Neural progenitor cell (in vitro differentiated cells): ENCODE data around the gene LRIG2. TPM values are rescaled to one million over a fixed set of nuclear protein-coding genes. Genes with fewer than 3 reads are reported as not detected.
"Not testable (repeated sequence)": the region's sequence is repeated elsewhere in the genome, so short reads cannot be mapped to it uniquely, and the experiment has no call there.

Experiments used
- DNase-seq: peaks from one replicate; pipeline ENCODE4 v3.0.0-alpha.2; 2016; ENCODE audit warnings: low spot score
- H2AFZ ChIP-seq: fragments of 200-600 bp; sonication (generic); replicated peaks from 2 replicates; pipeline ENCODE4 v1.6.1; 2016; ENCODE audit warnings: antibody characterized with exemption
- H3F3A ChIP-seq: fragments of 200-600 bp; sonication (generic); 2 replicates; pipeline ENCODE4 v1.6.1; 2016; ENCODE audit warnings: antibody characterized with exemption, low read depth
- H3K27ac ChIP-seq: fragments of 200-600 bp; sonication (generic); 2 replicates; pipeline ENCODE4 v1.5.1; 2016; ENCODE audit warnings: mild to moderate bottlenecking
- H3K27me3 ChIP-seq: fragments of 200-600 bp; sonication (generic); 2 replicates; pipeline ENCODE4 v1.6.1; 2016; ENCODE audit warnings: mild to moderate bottlenecking, moderate library complexity
- H3K36me3 ChIP-seq: fragments of 200-600 bp; sonication (generic); 2 replicates; pipeline ENCODE4 v1.5.1; 2016
- H3K4me1 ChIP-seq: fragments of 200-600 bp; sonication (generic); 2 replicates; pipeline ENCODE4 v1.6.1; 2016; ENCODE audit warnings: mixed run types
- H3K4me2 ChIP-seq: fragments of 200-600 bp; sonication (generic); 2 replicates; pipeline ENCODE4 v1.6.1; 2016
- H3K4me3 ChIP-seq: fragments of 200-600 bp; sonication (generic); 2 replicates; pipeline ENCODE4 v1.5.1; 2016
- H3K79me2 ChIP-seq: fragments of 200-600 bp; sonication (generic); 2 replicates; pipeline ENCODE4 v1.6.1; 2016; ENCODE audit warnings: low read depth
- H3K9ac ChIP-seq: fragments of 200-600 bp; sonication (generic); 2 replicates; pipeline ENCODE4 v1.6.1; 2016
- H3K9me3 ChIP-seq: fragments of 200-600 bp; sonication (generic); 2 replicates; pipeline ENCODE4 v1.5.1; 2016; ENCODE audit warnings: low read depth
- H4K20me1 ChIP-seq: fragments of 200-600 bp; sonication (generic); 2 replicates; pipeline ENCODE4 v1.6.1; 2016; ENCODE audit warnings: low read depth
- H3K27ac Mint-ChIP-seq: 3 replicates; pipeline ENCODE4 v1.8.0; 2021; ENCODE audit warnings: mixed read lengths
- H3K27me3 Mint-ChIP-seq: 2 replicates; pipeline ENCODE4 v1.8.0; 2022; ENCODE audit warnings: low read depth, mild to moderate bottlenecking, inconsistent platforms, moderate library complexity, mixed read lengths; ENCODE audit not compliant: insufficient read depth
- H3K36me3 Mint-ChIP-seq: 3 replicates; pipeline ENCODE4 v1.8.0; 2021; ENCODE audit warnings: mixed read lengths
- H3K4me1 Mint-ChIP-seq: 3 replicates; pipeline ENCODE4 v1.8.0; 2021; ENCODE audit warnings: mixed read lengths
- H3K4me3 Mint-ChIP-seq: 3 replicates; pipeline ENCODE4 v1.8.0; 2021; ENCODE audit warnings: mild to moderate bottlenecking, moderate library complexity, mixed read lengths
- H3K9me3 Mint-ChIP-seq: 3 replicates; pipeline ENCODE4 v1.8.0; 2020; ENCODE audit warnings: mixed read lengths
- CTCF ChIP-seq: fragments of 200-600 bp; sonication (generic); IDR thresholded peaks from 2 replicates; pipeline ENCODE4 v1.5.1; 2017; ENCODE audit warnings: antibody characterized with exemption, mild to moderate bottlenecking
- EZH2 ChIP-seq: fragments of 200-600 bp; sonication (generic); IDR thresholded peaks from 2 replicates; pipeline ENCODE4 v1.6.1; 2017; ENCODE audit warnings: antibody characterized with exemption, mild to moderate bottlenecking, moderate library complexity
- EZH2phosphoT487 ChIP-seq: fragments of 200-600 bp; sonication (generic); IDR thresholded peaks from 2 replicates; pipeline ENCODE4 v1.6.1; 2017; ENCODE audit warnings: antibody characterized with exemption
- total RNA-seq: library from RNA; depleted of rRNA; stranded (reverse); fragments of >200 nt; gene quantifications from 2 replicates; pipeline ENCODE4 v1.2.3, GENCODE V29; 2015; ENCODE audit warnings: low replicate concordance

The LRIG2 gene
- total RNA-seq, 1 donor from 2014 or later, result 24.4 TPM

GRCh38 chr1:113057006-113057405, 16.0 kb upstream of the LRIG2 start:
- Mint-ChIP-seq H3K27ac (peak overlapping the region; percentile 90), H3K4me1 (peaks cover 41% of the 10 kb centered on the region)

DNA sequence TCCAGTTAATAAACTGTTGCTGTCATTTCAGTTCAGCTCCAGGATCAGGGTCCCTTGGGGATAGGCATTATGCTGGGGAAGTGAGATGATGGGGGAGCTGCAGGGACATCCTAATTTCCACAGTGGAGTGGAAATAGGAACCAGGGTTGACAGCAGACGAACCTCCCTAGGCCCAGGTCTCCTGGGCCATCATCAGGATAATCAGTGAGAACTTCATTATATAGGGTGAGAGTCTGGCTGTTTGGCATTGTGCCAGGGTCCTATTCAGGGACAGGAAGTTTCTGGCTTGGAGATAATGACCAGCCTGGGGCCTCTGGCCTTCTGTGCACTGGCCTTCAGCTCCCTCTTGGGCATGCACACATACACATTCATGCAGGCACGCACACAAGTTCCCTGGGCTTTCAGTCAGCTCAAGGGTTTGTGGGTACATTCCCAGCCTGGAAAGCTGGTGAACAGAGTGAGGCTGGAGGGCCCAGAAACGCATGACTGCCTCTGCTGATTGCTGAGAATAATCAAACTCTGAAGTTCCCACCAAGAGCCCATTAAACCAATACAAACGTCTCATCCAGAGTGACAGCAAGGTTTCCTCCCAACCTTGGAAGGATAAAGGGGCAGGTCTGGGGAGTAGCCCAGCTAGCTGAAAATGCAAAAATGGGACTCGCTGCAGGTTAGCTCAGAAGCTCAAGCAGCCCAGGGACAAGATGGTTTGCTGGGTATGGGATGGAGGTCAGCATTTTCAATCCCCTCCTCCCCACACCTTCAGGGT, 13.9 kb upstream of the LRIG2 start:
- H2AFZ ChIP-seq, result peak overlapping the region; percentile 79
- no peaks in the 10 kb centered on the region for H4K20me1 ChIP-seq
- Mint-ChIP-seq H3K36me3 (no peaks in the 10 kb centered on the region), H3K27ac (peak overlapping the region; percentile 86), H3K4me3 (no peak overlapping the region), H3K27me3 (peaks cover 5% of the 10 kb centered on the region), H3K9me3 (peaks cover 2% of the 10 kb centered on the region), H3K4me1 (peaks cover 37% of the 10 kb centered on the region)
- DNase-seq, result peak; percentile 28
- no peak overlapping the region for H3K27ac ChIP-seq
- H3K4me3 ChIP-seq, result no peak overlapping the region
- H3F3A ChIP-seq, result peaks cover 10% of the 10 kb centered on the region
- TF ChIP-seq CTCF, result no peak
- H3K9ac ChIP-seq, result no peak overlapping the region
- no peaks in the 10 kb centered on the region for H3K9me3 ChIP-seq
- H3K4me2 ChIP-seq, result no peak overlapping the region
- peaks cover 14% of the 10 kb centered on the region for H3K4me1 ChIP-seq
- no peaks in the 10 kb centered on the region for H3K79me2 ChIP-seq
- no peaks in the 10 kb centered on the region for H3K36me3 ChIP-seq
- no peaks in the 10 kb centered on the region for H3K27me3 ChIP-seq

More at GRCh38 chr1:113057006-113057405, 16.0 kb upstream of the LRIG2 start:
- Histone ChIP-seq H3K36me3 (no peaks in the 10 kb centered on the region), H3K27ac (no peak overlapping the region), H3F3A (peaks cover 10% of the 10 kb centered on the region), H4K20me1 (no peaks in the 10 kb centered on the region), H3K9me3 (no peaks in the 10 kb centered on the region), H3K9ac (no peak overlapping the region), H3K27me3 (no peaks in the 10 kb centered on the region), H3K4me1 (peaks cover 14% of the 10 kb centered on the region), H3K4me3 (no peak overlapping the region), H3K4me2 (no peak overlapping the region), H3K79me2 (no peaks in the 10 kb centered on the region), H2AFZ (no peak overlapping the region)
- DNase-seq, result peak; percentile 19
- Mint-ChIP-seq H3K27me3 (peaks cover 5% of the 10 kb centered on the region), H3K36me3 (no peaks in the 10 kb centered on the region), H3K4me3 (peak overlapping the region; percentile 50), H3K9me3 (no peaks in the 10 kb centered on the region)
- TF ChIP-seq EZH2phosphoT487 (no peak), EZH2 (no peak), CTCF (no peak)

DNA sequence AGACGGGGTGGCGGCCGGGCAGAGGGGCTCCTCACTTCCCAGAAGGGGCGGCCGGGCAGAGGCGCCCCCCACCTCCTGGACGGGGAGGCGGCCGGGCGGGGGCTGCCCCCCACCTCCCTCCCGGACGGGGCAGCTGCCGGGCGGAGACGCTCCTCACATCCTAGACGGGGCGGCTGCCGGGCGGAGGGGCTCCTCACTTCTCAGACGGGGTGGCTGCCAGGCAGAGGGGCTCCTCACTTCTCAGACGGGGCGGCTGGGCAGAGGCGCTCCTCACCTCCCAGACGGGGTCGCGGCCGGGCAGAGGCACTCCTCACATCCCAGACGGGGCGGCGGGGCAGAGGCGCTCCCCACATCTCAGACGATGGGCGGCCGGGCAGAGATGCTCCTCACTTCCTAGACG, 9.5 kb upstream of the LRIG2 start:
- H3K9me3 ChIP-seq, H3K4me3 Mint-ChIP-seq, H2AFZ ChIP-seq, H3K9ac ChIP-seq, H3K4me1 ChIP-seq, DNase-seq, H3K4me3 ChIP-seq, H4K20me1 ChIP-seq, H3K27ac ChIP-seq, H3K27me3 ChIP-seq, H3K36me3 Mint-ChIP-seq, H3K27me3 Mint-ChIP-seq, H3F3A ChIP-seq, H3K4me2 ChIP-seq, H3K79me2 ChIP-seq, H3K27ac Mint-ChIP-seq, H3K36me3 ChIP-seq: not testable (repeated sequence)
- Mint-ChIP-seq H3K9me3 (peaks cover 12% of the 10 kb centered on the region), H3K4me1 (peaks cover 16% of the 10 kb centered on the region)

GRCh38 chr1:113072141-113072756, 749 bp upstream of the LRIG2 start:
- H3K27ac ChIP-seq, result no peak overlapping the region
- Mint-ChIP-seq H3K27ac (peak overlapping the region; percentile 97), H3K36me3 (no peaks in the 10 kb centered on the region), H3K9me3 (peaks cover 5% of the 10 kb centered on the region), H3K4me3 (peak overlapping the region; percentile 94), H3K27me3 (peaks cover 14% of the 10 kb centered on the region), H3K4me1 (peaks cover 23% of the 10 kb centered on the region)
- H4K20me1 ChIP-seq, result peaks cover 22% of the 10 kb centered on the region
- TF ChIP-seq EZH2 (no peak), EZH2phosphoT487 (no peak), CTCF (no peak)
- no peaks in the 10 kb centered on the region for H3K9me3 ChIP-seq
- H3K4me2 ChIP-seq, result peak overlapping the region; percentile 84
- H3F3A ChIP-seq, result peaks cover 10% of the 10 kb centered on the region
- H3K4me3 ChIP-seq, result peak overlapping the region; percentile 69
- H3K4me1 ChIP-seq, result no peaks in the 10 kb centered on the region
- no peak overlapping the region for H3K9ac ChIP-seq
- no peak for DNase-seq
- peaks cover 40% of the 10 kb centered on the region for H3K79me2 ChIP-seq
- H3K27me3 ChIP-seq, result no peaks in the 10 kb centered on the region
- H2AFZ ChIP-seq, result no peak overlapping the region
- peaks cover 3% of the 10 kb centered on the region for H3K36me3 ChIP-seq
